SK-N-SH treated with all-trans-retinoic acid at 6 μM for 48 hours (cell line): ENCODE results near the gene NT5C3A.

Experiments
- ATAC-seq: fragments of 200-7000 bp; cut with Tn5 transposase; 3 replicates; pipeline ENCODE4 v1.9.1; 2020; ENCODE audit warnings: mild to moderate bottlenecking, moderate library complexity
- ARNTL ChIP-seq: fragments of 450-650 bp; formaldehyde crosslinking; IDR thresholded peaks from 2 replicates; pipeline ENCODE4 v1.5.0; 2020; ENCODE audit warnings: low read depth, mild to moderate bottlenecking, moderate library complexity, borderline replicate concordance
- BACH2 ChIP-seq: fragments of 250-450 bp; sonication (Bioruptor Pico); IDR thresholded peaks from 2 replicates; pipeline ENCODE4 v1.9.0; 2021; ENCODE audit warnings: mild to moderate bottlenecking, borderline replicate concordance
- CSDC2 ChIP-seq: fragments of 250-450 bp; sonication (Bioruptor Pico); IDR thresholded peaks from 2 replicates; pipeline ENCODE4 v1.5.0; 2020; ENCODE audit warnings: mild to moderate bottlenecking, moderate library complexity
- ESRRG ChIP-seq: fragments of 250-450 bp; sonication (Bioruptor Pico); IDR thresholded peaks from 2 replicates; pipeline ENCODE4 v1.6.1; 2021; ENCODE audit warnings: mild to moderate bottlenecking
- GLIS3 ChIP-seq: fragments of 250-450 bp; sonication (Bioruptor Pico); IDR thresholded peaks from 2 replicates; pipeline ENCODE4 v1.5.0; 2020; ENCODE audit warnings: mild to moderate bottlenecking, moderate library complexity
- ISL1 ChIP-seq: fragments of 250-450 bp; sonication (Bioruptor Pico); IDR thresholded peaks from 2 replicates; pipeline ENCODE4 v2.1.2; 2022; ENCODE audit warnings: mild to moderate bottlenecking, moderate library complexity
- OSR1 ChIP-seq: fragments of 250-450 bp; sonication (Bioruptor Pico); IDR thresholded peaks from 2 replicates; pipeline ENCODE4 v1.8.0; 2022; ENCODE audit warnings: moderate library complexity, mild to moderate bottlenecking, inconsistent platforms
- PATZ1 ChIP-seq: fragments of 250-450 bp; sonication (Bioruptor Pico); IDR thresholded peaks from 2 replicates; pipeline ENCODE4 v1.8.0; 2020; ENCODE audit warnings: mild to moderate bottlenecking, moderate library complexity, borderline replicate concordance
- POU6F1 ChIP-seq: fragments of 250-450 bp; sonication (Bioruptor Pico); IDR thresholded peaks from 2 replicates; pipeline ENCODE4 v1.8.0; 2021; ENCODE audit warnings: low read depth, mild to moderate bottlenecking, moderate library complexity, borderline replicate concordance
- PPARA ChIP-seq: fragments of 250-450 bp; sonication (Bioruptor Pico); IDR thresholded peaks from 2 replicates; pipeline ENCODE4 v1.5.0; 2020; ENCODE audit warnings: mild to moderate bottlenecking, borderline replicate concordance
- RARB ChIP-seq: fragments of 250-450 bp; sonication (Bioruptor Pico); IDR thresholded peaks from 2 replicates; pipeline ENCODE4 v1.8.0; 2021; ENCODE audit warnings: mild to moderate bottlenecking, moderate library complexity
- SNAI2 ChIP-seq: fragments of 250-450 bp; sonication (Bioruptor Pico); IDR thresholded peaks from 2 replicates; pipeline ENCODE4 v1.5.0; 2020; ENCODE audit warnings: mild to moderate bottlenecking, moderate library complexity
- TCF4 ChIP-seq: fragments of 250-450 bp; sonication (Bioruptor Pico); IDR thresholded peaks from 2 replicates; pipeline ENCODE4 v1.8.0; 2021; ENCODE audit warnings: mild to moderate bottlenecking, moderate library complexity, borderline replicate concordance
- TOX ChIP-seq: fragments of 250-450 bp; sonication (Bioruptor Pico); IDR thresholded peaks from 2 replicates; pipeline ENCODE4 v1.8.0; 2021; ENCODE audit warnings: mild to moderate bottlenecking, moderate library complexity, borderline replicate concordance
- ZC3H10 ChIP-seq: fragments of 250-450 bp; sonication (Bioruptor Pico); IDR thresholded peaks from 2 replicates; pipeline ENCODE4 v1.5.1; 2021; ENCODE audit warnings: mild to moderate bottlenecking, moderate library complexity
- ZFP3 ChIP-seq: fragments of 250-450 bp; sonication (Bioruptor Pico); IDR thresholded peaks from 2 replicates; pipeline ENCODE4 v1.5.0; 2020; ENCODE audit warnings: mild to moderate bottlenecking, moderate library complexity
- ZFP30 ChIP-seq: fragments of 450-650 bp; formaldehyde crosslinking; IDR thresholded peaks from 2 replicates; pipeline ENCODE4 v1.5.0; 2022; ENCODE audit warnings: mild to moderate bottlenecking, moderate library complexity
- ZNF565 ChIP-seq: fragments of 450-650 bp; formaldehyde crosslinking; conservative IDR thresholded peaks from 2 replicates; pipeline ENCODE4 v1.5.0; 2020; ENCODE audit warnings: low read depth, mild to moderate bottlenecking, moderate library complexity
- ZNF70 ChIP-seq: fragments of 450-650 bp; formaldehyde crosslinking; IDR thresholded peaks from 2 replicates; pipeline ENCODE4 v1.5.0; 2020; ENCODE audit warnings: mild to moderate bottlenecking, moderate library complexity
- ZNF8 ChIP-seq: fragments of 450-650 bp; formaldehyde crosslinking; IDR thresholded peaks from 2 replicates; pipeline ENCODE4 v1.5.0; 2020; ENCODE audit warnings: mild to moderate bottlenecking, moderate library complexity
- TF ChIP-seq, protein P1 (sequence below): fragments of 250-450 bp; sonication (Bioruptor Pico); IDR thresholded peaks from 2 replicates; pipeline ENCODE4 v1.5.1; 2021; ENCODE audit warnings: mild to moderate bottlenecking, moderate library complexity

The NT5C3A gene

GRCh38 chr7:33070831-33071230, 8.3 kb upstream of the NT5C3A start:
- no peak for ATAC-seq
- TF ChIP-seq ZNF8 (CRISPR knock-in tag) (no peak), ISL1 (CRISPR knock-in tag) (no peak)

DNA sequence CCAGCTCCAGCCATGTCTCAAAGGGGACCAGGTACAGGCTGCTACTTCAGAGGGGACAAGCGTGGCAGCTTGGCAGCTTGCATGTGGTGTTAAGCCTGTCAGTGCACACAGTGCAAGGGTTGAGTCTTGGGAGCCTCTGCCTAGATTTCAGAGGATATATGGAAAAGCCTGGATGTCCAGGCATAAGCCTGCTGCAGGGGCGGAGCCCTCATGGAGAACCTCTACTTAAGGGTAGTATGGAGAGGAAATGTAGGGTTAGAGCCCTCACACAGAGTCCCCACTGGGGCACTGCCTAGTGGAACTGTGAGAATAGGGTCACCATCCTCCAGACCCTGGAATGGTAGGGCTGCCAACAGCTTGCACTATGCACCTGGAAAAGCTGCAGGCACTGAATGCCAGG, 7.7 kb upstream of the NT5C3A start:
- ATAC-seq: no peak
- TF ChIP-seq PPARA (no peak), OSR1 (CRISPR knock-in tag) (no peak), TCF4 (no peak)

- no peak for ATAC-seq
- TF ChIP-seq ZNF8 (CRISPR knock-in tag) (no peak), ZFP3 (CRISPR knock-in tag) (no peak)
These were observed 5.3 kb upstream of the NT5C3A start for GRCh38 chr7:33067921-33068320.

- no peak for ATAC-seq
- TF ChIP-seq RARB (CRISPR knock-in tag): no peak
- no peak for TF ChIP-seq PATZ1 (CRISPR knock-in tag)
- no peak for TF ChIP-seq PPARA
- no peak for TF ChIP-seq ZNF70 (CRISPR knock-in tag)
- no peak for TF ChIP-seq ZNF565
- TF ChIP-seq ZC3H10 (CRISPR knock-in tag): no peak
- no peak for TF ChIP-seq GLIS3 (CRISPR knock-in tag)
- TF ChIP-seq ZFP3 (CRISPR knock-in tag): no peak
- no peak for TF ChIP-seq ZFP30 (CRISPR knock-in tag)
- no peak for TF ChIP-seq SNAI2 (CRISPR knock-in tag)
- no peak for TF ChIP-seq TOX (CRISPR knock-in tag)
These were observed 4.2 kb upstream of the NT5C3A start for GRCh38 chr7:33066771-33067170.

DNA sequence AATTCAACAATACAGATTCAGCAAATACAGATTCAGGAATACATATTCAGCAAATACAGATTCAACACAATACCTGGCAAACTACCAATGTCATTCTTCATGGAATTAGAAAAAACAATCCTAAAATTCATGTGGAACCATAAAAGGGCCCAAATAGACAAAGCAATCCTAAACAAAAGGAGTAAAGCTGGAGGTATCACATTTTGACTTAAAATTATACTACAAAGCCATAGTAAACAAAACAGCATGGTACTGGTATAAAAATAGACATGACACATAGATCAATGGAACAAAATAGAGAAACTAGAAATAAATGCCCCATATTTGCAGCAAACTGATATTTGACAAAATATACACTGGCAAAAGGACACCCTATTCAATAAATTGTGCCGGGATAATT, 3.4 kb upstream of the NT5C3A start:
- no peak for TF ChIP-seq PPARA
- no peak for TF ChIP-seq ZFP30 (CRISPR knock-in tag)
- TF ChIP-seq TOX (CRISPR knock-in tag): no peak
- TF ChIP-seq TCF4: no peak
- no peak for TF ChIP-seq CSDC2 (CRISPR knock-in tag)
- TF ChIP-seq ZNF70 (CRISPR knock-in tag): no peak
- TF ChIP-seq, protein P1, sequence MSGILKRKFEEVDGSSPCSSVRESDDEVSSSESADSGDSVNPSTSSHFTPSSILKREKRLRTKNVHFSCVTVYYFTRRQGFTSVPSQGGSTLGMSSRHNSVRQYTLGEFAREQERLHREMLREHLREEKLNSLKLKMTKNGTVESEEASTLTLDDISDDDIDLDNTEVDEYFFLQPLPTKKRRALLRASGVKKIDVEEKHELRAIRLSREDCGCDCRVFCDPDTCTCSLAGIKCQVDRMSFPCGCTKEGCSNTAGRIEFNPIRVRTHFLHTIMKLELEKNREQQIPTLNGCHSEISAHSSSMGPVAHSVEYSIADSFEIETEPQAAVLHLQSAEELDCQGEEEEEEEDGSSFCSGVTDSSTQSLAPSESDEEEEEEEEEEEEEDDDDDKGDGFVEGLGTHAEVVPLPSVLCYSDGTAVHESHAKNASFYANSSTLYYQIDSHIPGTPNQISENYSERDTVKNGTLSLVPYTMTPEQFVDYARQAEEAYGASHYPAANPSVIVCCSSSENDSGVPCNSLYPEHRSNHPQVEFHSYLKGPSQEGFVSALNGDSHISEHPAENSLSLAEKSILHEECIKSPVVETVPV (CRISPR knock-in tag): no peak
- no peak for TF ChIP-seq ESRRG (CRISPR knock-in tag)
- TF ChIP-seq ZNF565: no peak
- TF ChIP-seq RARB (CRISPR knock-in tag): no peak
- TF ChIP-seq OSR1 (CRISPR knock-in tag): no peak
- TF ChIP-seq SNAI2 (CRISPR knock-in tag): no peak
- TF ChIP-seq ZC3H10 (CRISPR knock-in tag): no peak
- no peak for TF ChIP-seq ARNTL (CRISPR knock-in tag)
- no peak for TF ChIP-seq ZFP3 (CRISPR knock-in tag)
- no peak for TF ChIP-seq POU6F1 (CRISPR knock-in tag)
- no peak for TF ChIP-seq ZNF8 (CRISPR knock-in tag)
- TF ChIP-seq PATZ1 (CRISPR knock-in tag): no peak
- TF ChIP-seq GLIS3 (CRISPR knock-in tag): no peak
- no peak for TF ChIP-seq BACH2 (CRISPR knock-in tag)
- ATAC-seq: no peak
